GM23248 (cell line): Measurements from ENCODE around the gene PPP1R12A. TPM values are rescaled to one million over a fixed set of nuclear protein-coding genes. Genes with fewer than 3 reads are reported as not detected.

Source experiments
- DNase-seq: peaks from one replicate; pipeline ENCODE4 v3.0.0-alpha.2; 2015
- H2AFZ ChIP-seq: fragments of 200-600 bp; sonication (generic); 2 replicates; pipeline ENCODE4 v1.6.1; 2016; ENCODE audit warnings: antibody characterized with exemption
- H3F3A ChIP-seq: fragments of 200-600 bp; sonication (generic); 2 replicates; pipeline ENCODE4 v1.6.1; 2016; ENCODE audit warnings: mild to moderate bottlenecking, antibody characterized with exemption, mixed run types; ENCODE audit not compliant: insufficient read depth
- H3K27ac ChIP-seq: fragments of 200-600 bp; sonication (generic); 2 replicates; pipeline ENCODE4 v1.5.1; 2016; ENCODE audit warnings: mild to moderate bottlenecking
- H3K27me3 ChIP-seq: fragments of 200-600 bp; sonication (generic); replicated peaks from 2 replicates; pipeline ENCODE4 v1.6.1; 2016; ENCODE audit warnings: mild to moderate bottlenecking; ENCODE audit not compliant: insufficient read depth
- H3K36me3 ChIP-seq: fragments of 200-600 bp; sonication (generic); 2 replicates; pipeline ENCODE4 v1.6.1; 2016; ENCODE audit warnings: low read depth, mild to moderate bottlenecking
- H3K4me1 ChIP-seq: fragments of 200-600 bp; sonication (generic); 2 replicates; pipeline ENCODE4 v1.6.1; 2016; ENCODE audit warnings: mild to moderate bottlenecking; ENCODE audit not compliant: insufficient read depth
- H3K4me2 ChIP-seq: fragments of 200-600 bp; sonication (generic); one replicate; pipeline ENCODE4 v1.6.1; 2016; ENCODE audit warnings: mild to moderate bottlenecking; ENCODE audit not compliant: unreplicated experiment
- H3K4me3 ChIP-seq: fragments of 200-600 bp; sonication (generic); 2 replicates; pipeline ENCODE4 v1.5.1; 2016; ENCODE audit warnings: mild to moderate bottlenecking
- H3K79me2 ChIP-seq: fragments of 200-600 bp; sonication (generic); 2 replicates; pipeline ENCODE4 v1.6.1; 2016; ENCODE audit warnings: mild to moderate bottlenecking; ENCODE audit not compliant: insufficient read depth
- H3K9ac ChIP-seq: fragments of 200-600 bp; sonication (generic); 2 replicates; pipeline ENCODE4 v1.6.1; 2016; ENCODE audit warnings: mild to moderate bottlenecking
- H3K9me2 ChIP-seq: fragments of 200-600 bp; sonication (generic); 2 replicates; pipeline ENCODE4 v1.6.1; 2016; ENCODE audit warnings: mixed run types, mild to moderate bottlenecking, moderate library complexity; ENCODE audit not compliant: insufficient read depth
- H3K9me3 ChIP-seq: fragments of 200-600 bp; sonication (generic); one replicate; pipeline ENCODE4 v1.6.1; 2017; ENCODE audit warnings: low read depth
- H4K20me1 ChIP-seq: fragments of 200-600 bp; sonication (generic); 2 replicates; pipeline ENCODE4 v1.6.0; 2016; ENCODE audit not compliant: insufficient read depth
- EZH2 ChIP-seq: fragments of 200-600 bp; sonication (generic); IDR thresholded peaks from 2 replicates; pipeline ENCODE4 v1.6.1; 2018; ENCODE audit warnings: antibody characterized with exemption, mild to moderate bottlenecking; ENCODE audit not compliant: insufficient read depth, poor library complexity, severe bottlenecking
- EZH2phosphoT487 ChIP-seq: fragments of 200-600 bp; sonication (generic); IDR thresholded peaks from 2 replicates; pipeline ENCODE4 v1.6.1; 2018; ENCODE audit warnings: antibody characterized with exemption, moderate library complexity, mild to moderate bottlenecking, low read depth; ENCODE audit not compliant: insufficient read depth
- WGBS, 2 experiments: methylation state at CpG; one replicate each; pipeline ENCODE4 v1.1.6; 2015 to 2017; ENCODE audit warnings: low lambda C conversion rate in 2 of 2, low coverage in 1 of 2; ENCODE audit errors: missing lambda C conversion rate in 2 of 2; 5-methylcytosine and 5-hydroxymethylcytosine counted together
- in situ Hi-C: fragments of 300-500 bp; cut with MboI; formaldehyde crosslinking; loops from 2 replicates; pipeline ENCODE4 v1.15.0; 2020
- polyA plus RNA-seq: library from polyadenylated mRNA; unstranded; fragments of >200 nt; fragmentation: Nextera tagmentation; extraction: Ambion mirVana; gene quantifications from 2 replicates; pipeline ENCODE4 v1.2.1, GENCODE V29; 2016
- total RNA-seq: library from RNA; depleted of rRNA; stranded (reverse); fragments of >200 nt; shearing (Covaris generic); gene quantifications from 2 replicates; pipeline ENCODE4 v1.2.3, GENCODE V29; 2014

PPP1R12A gene
- total and polyA plus RNA-seq, 2 experiments from 2014 or later = 91.1 to 144 TPM

GRCh38 chr12:79834712-79835376 lies 100.1 kb downstream of the PPP1R12A start:
- H3K4me2 ChIP-seq = no peak overlapping the region
- H3K4me3 ChIP-seq = no peak overlapping the region
- WGBS, 2 experiments = 78 to 83% methylated on average over 3 of the region's 3 CpGs
- H3K9me2 ChIP-seq = no peaks in the 10 kb centered on the region
- no peak overlapping the region for H3K27ac ChIP-seq
- H3F3A ChIP-seq = 0 out of 2 replicates have a peak, but pooled peaks cover 4% of the 10 kb centered on the region
- peaks cover 100% of the 10 kb centered on the region for H3K79me2 ChIP-seq
- no peaks in the 10 kb centered on the region for H4K20me1 ChIP-seq
- H3K9ac ChIP-seq = no peak overlapping the region
- peaks cover 24% of the 10 kb centered on the region for H3K36me3 ChIP-seq
- H3K4me1 ChIP-seq = peaks cover 13% of the 10 kb centered on the region; the same call in 1 of the 2 replicates
- no peaks in the 10 kb centered on the region for H3K9me3 ChIP-seq
- in situ Hi-C loops = no loop called here
- H3K27me3 ChIP-seq = no peaks in the 10 kb centered on the region
- no peak for TF ChIP-seq EZH2
- TF ChIP-seq EZH2phosphoT487 = no peak
- no peak for DNase-seq
- no peak overlapping the region for H2AFZ ChIP-seq

- H3K4me3 ChIP-seq = no peak overlapping the region
- no peak overlapping the region for H2AFZ ChIP-seq
- H3K4me2 ChIP-seq = no peak overlapping the region
- no peaks in the 10 kb centered on the region for H3K27me3 ChIP-seq
- DNase-seq = no peak
- in situ Hi-C loops = no loop called here
- no peak overlapping the region for H3K27ac ChIP-seq
- peaks cover 50% of the 10 kb centered on the region for H3K36me3 ChIP-seq
- H3K9ac ChIP-seq = no peak overlapping the region
- H4K20me1 ChIP-seq = no peaks in the 10 kb centered on the region
- H3F3A ChIP-seq = peaks cover 11% of the 10 kb centered on the region
- no peaks in the 10 kb centered on the region for H3K9me3 ChIP-seq
- peaks cover 100% of the 10 kb centered on the region for H3K79me2 ChIP-seq
- H3K4me1 ChIP-seq = no peaks in the 10 kb centered on the region
- TF ChIP-seq EZH2phosphoT487 (no peak), EZH2 (no peak)
- WGBS, 2 experiments = 98 to 99% methylated on average over 2 of the region's 2 CpGs
- no peaks in the 10 kb centered on the region for H3K9me2 ChIP-seq
Observed at GRCh38 chr12:79830440-79830839, 104.5 kb downstream of the PPP1R12A start.

- Histone ChIP-seq H3K36me3 (peaks cover 50% of the 10 kb centered on the region), H3F3A (peaks cover 20% of the 10 kb centered on the region), H2AFZ (no peak overlapping the region), H3K9me3 (no peaks in the 10 kb centered on the region), H4K20me1 (no peaks in the 10 kb centered on the region), H3K9me2 (no peaks in the 10 kb centered on the region), H3K79me2 (peaks cover 100% of the 10 kb centered on the region), H3K27ac (no peak overlapping the region), H3K9ac (no peak overlapping the region), H3K4me3 (no peak overlapping the region), H3K4me2 (no peak overlapping the region), H3K27me3 (no peaks in the 10 kb centered on the region), H3K4me1 (no peaks in the 10 kb centered on the region)
- no peak for DNase-seq
- WGBS, 2 experiments = 33 to 45% methylated on average over 2 of the region's 2 CpGs
- in situ Hi-C loops = no loop called here
- TF ChIP-seq EZH2 (no peak), EZH2phosphoT487 (no peak)
Observed at GRCh38 chr12:79828924-79829323, 106.0 kb downstream of the PPP1R12A start.

GRCh38 chr12:79827484-79827883 lies 107.4 kb downstream of the PPP1R12A start:
- Histone ChIP-seq H3K4me3 (no peak overlapping the region), H3K27me3 (no peaks in the 10 kb centered on the region), H2AFZ (no peak overlapping the region), H4K20me1 (no peaks in the 10 kb centered on the region), H3K4me2 (no peak overlapping the region), H3K27ac (no peak overlapping the region), H3K36me3 (peaks cover 59% of the 10 kb centered on the region), H3K9me3 (no peaks in the 10 kb centered on the region), H3K79me2 (peaks cover 100% of the 10 kb centered on the region), H3F3A (peaks cover 20% of the 10 kb centered on the region), H3K9me2 (no peaks in the 10 kb centered on the region), H3K4me1 (no peaks in the 10 kb centered on the region), H3K9ac (no peak overlapping the region)
- TF ChIP-seq EZH2phosphoT487 (no peak), EZH2 (no peak)
- 79 to 83% methylated on average over 3 of the region's 3 CpGs for WGBS, 2 experiments
- no peak for DNase-seq
- in situ Hi-C loops = no loop called here
